Measurements from ENCODE around the gene CCR8.
"Not testable (repeated sequence)": the region's sequence is repeated elsewhere in the genome, so short reads cannot be mapped to it uniquely, and the experiment has no call there.

CCR8 gene

GRCh38 chr3:39351134-39351533, 21.6 kb downstream of the CCR8 start:
- not testable (repeated sequence) for DNase-seq

GRCh38 chr3:39353168-39353927, 23.8 kb downstream of the CCR8 start:
- peak; percentile 88 for DNase-seq

- DNase-seq = peak; percentile 35
Measured at GRCh38 chr3:39358333-39358732, 28.8 kb downstream of the CCR8 start.

- peak; percentile 30 for DNase-seq
Measured at GRCh38 chr3:39361252-39361927, 31.9 kb downstream of the CCR8 start.

- DNase-seq = peak; percentile 18
Measured at GRCh38 chr3:39362192-39362591, 32.7 kb downstream of the CCR8 start.

- DNase-seq = no peak
Measured at GRCh38 chr3:39362812-39363211, 33.3 kb downstream of the CCR8 start.

- not testable (repeated sequence) for DNase-seq
Measured at GRCh38 chr3:39370450-39370849, 40.9 kb downstream of the CCR8 start.

- no peak for DNase-seq
Measured at GRCh38 chr3:39372833-39373232, 43.3 kb downstream of the CCR8 start.

- DNase-seq = no peak
Measured at GRCh38 chr3:39376959-39377634, 47.6 kb downstream of the CCR8 start.

- peak; percentile 80 for DNase-seq
Measured at GRCh38 chr3:39378088-39378487, 48.6 kb downstream of the CCR8 start.

- no peak for DNase-seq
Measured at GRCh38 chr3:39378957-39379777, 49.7 kb downstream of the CCR8 start.

GRCh38 chr3:39379778-39380155, 50.3 kb downstream of the CCR8 start:
- no peak for DNase-seq

- DNase-seq = no peak
Measured at GRCh38 chr3:39381432-39381831, 51.9 kb downstream of the CCR8 start.

All from hematopoietic multipotent progenitor cell treated with erythropoietin and hydrocortisone succinate and interleukin-3 and kit ligand, for 8 days (in vitro differentiated cells).